HG03575 (cell line): Measurements from ENCODE around the gene MTF2.
"Not testable (repeated sequence)": the region's sequence is repeated elsewhere in the genome, so short reads cannot be mapped to it uniquely, and the experiment has no call there.

Source experiments
- ATAC-seq: cut with Tn5 transposase; IDR thresholded peaks from one replicate; pipeline ENCODE4 v1.9.1; 2021; ENCODE audit not compliant: unreplicated experiment, insufficient number of reproducible peaks, low FRiP score; ENCODE audit errors: extremely low read depth

Gene MTF2

DNA sequence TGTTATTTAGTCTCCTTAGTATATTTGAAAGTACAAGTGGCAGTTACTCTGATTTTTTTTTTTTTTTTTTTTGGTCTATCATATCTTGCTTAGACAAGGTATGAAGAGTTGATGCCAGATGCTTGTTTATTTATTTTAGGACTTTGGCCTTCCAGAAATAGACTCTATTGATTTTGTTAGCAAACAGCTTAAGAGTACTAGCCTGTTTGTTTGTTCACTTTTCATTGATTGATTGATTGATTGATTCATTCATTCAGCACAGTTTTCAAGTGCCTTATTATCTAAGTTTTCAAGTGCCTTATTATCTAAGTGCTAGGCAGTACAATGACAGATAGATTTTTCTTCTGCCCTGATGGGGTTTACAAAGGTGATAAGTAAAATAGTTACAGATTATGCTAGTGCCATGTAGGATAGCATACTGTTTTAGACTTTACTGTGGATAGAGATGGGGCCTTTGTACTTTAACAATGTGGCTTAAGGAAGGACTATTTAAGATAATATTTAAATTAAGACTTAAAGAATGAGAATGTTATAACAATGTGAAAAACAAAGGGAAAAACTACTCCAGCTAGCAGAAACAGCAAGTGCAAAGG is 50.5 kb downstream of the MTF2 start:
- no peak for ATAC-seq

DNA sequence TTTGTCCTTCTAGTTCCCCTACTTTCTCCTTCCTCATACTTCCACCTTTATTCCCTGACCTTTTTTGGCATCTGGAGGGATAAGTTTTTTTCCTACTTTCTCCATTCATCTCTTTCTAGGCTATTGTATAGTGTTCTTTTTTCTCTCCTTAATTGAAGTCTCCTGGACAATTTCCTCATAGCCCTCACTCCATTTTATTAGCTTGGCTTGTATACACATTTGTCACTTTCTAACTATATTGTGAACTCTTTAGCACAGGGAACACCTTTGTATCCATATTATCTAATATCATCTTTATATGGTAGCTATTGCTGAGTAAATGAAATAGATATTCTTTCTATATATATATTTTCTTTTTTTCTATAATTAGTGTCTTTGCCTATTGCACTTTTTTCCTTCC is 53.6 kb downstream of the MTF2 start:
- no peak for ATAC-seq

DNA sequence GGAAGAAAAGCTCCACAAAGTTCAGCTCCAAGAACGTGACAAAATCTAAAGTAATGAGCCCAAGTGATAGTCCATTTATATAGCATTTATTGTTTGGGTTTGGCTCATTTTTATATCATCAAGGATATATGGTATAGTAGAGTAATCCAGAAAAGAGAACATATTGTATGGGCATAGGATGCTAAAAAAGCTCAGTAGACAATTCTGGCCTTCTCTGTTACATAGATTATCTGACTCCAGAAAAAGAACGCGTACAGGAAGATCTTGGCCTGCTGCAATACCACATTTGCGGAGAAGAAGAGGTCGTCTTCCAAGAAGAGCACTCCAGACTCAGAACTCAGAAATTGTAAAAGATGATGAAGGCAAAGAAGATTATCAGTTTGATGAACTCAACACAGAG is 57.4 kb downstream of the MTF2 start:
- ATAC-seq, result no peak

DNA sequence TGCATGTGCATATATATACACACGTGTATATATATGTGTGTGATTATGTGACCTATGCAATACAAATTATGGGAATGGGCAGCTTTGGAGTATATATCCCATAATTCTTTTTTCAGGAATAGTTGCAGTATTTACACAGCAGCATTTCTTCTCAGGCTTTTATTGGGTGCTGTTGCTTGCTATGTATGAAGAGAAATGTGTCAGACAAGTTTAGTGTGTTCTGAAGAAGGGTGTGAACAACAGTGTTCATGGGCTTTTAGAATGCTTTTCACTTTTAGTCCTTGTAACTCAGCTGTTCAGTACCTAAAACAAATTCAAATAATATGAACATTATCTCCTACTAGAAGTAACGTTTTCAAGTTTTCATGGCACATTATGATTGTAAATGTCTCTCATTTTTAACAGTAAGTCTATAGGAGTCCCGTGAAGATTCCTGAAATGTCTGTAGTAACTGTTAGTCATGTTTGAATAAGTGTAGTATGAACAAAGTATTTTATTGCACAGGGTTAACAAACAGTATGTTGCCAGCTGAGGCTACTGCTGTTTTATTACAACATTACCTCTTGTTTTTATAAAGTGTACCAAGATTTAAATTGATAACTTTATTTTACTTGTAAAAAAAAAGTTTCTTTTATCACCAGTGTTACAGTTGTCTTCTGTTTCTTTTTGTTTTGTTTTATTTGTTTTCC is 58.7 kb downstream of the MTF2 start:
- ATAC-seq, result no peak

DNA sequence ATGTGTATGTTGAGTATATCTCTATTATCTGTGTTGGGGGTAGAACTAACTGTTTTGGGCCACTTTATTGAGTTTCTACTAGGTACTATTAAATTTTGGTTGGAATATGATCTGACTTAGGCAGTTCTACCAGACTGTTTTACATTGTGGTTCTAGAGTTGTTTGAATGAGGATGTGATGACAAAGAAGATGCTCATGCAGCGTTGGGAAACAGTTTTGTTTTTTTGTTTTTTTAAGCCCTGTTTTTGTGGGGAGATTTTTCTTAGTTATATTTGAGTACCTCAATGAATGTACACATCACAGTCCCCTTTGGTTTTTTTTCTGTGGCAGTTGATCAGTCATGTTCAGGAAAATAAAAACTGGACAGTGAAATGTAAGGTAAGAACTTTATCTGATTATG is 61.0 kb downstream of the MTF2 start:
- no peak for ATAC-seq

DNA sequence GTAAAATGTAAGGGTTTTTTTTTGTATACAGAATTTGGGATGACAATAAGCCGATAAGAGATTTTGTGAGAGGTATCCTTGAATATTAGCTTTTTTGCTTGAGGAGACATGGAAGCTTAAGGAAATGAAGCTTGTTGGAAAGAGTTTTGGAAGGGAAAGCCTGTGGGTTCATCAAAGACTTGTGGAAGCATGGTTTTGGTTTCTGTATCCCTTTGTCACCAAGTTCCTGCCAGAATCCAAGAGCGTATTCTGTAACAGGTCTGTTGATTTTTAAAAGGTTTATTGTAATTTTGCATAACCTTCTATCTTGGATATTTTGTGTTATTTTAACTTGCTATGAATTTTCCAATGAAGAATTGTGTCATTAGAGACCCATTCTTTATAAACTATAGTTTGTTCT is 63.1 kb downstream of the MTF2 start:
- no peak for ATAC-seq

DNA sequence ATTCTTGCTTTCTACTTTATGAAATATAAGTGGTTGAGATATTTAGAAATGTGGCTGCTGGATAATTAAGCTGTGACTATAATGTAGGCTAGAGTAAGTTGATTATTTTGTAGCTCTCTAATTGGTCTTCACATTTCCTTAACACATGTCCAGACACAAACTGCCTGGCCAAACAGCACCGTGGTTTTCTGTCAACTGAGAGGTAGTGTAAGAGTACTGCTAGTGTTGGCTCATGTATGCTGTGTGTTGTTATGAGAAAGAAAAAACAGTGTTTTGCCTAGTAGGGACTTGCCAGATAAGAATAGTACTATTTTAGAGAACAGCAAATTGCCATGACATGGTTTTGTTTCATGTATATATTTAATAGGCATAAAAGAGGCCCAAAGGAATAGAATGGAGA is 64.1 kb downstream of the MTF2 start:
- ATAC-seq, result no peak

DNA sequence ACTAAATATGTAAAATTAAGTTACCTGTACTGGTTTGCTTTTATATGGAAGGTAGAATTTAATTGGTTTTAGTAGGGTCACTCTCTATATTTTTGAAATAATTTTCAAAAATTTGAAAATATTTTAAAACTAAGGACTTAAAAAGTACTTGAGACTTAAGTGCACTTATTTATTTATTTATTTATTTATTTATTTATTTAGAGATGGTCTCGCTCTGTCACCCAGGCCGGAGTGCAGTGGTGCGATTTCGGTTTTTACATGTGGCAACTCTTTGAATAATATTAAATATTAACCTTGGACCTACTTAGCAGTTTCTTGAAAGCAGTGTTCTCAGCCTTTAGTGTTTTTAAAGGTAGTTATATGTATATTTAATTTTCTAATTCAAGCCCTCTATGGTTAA is 64.7 kb downstream of the MTF2 start:
- ATAC-seq, result no peak

DNA sequence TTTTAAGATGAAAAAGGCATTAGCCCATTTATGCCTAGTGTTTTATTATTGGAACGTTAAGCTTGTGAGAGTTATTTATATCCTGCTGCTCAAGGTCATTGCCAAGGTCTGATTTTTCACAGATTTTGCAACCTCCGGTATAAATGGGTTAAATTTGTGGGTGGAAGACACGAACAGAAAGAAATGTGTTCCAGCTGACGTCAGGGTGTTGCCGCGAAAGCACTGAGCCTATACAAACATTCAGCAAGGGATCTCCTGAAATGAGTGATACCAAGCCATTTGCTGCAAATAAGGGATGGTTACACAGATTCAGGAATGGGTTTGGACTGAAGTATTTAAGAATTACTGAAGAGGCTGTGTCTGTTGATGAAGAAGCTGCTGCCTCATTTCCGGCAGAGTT is 68.9 kb downstream of the MTF2 start:
- ATAC-seq, result no peak

DNA sequence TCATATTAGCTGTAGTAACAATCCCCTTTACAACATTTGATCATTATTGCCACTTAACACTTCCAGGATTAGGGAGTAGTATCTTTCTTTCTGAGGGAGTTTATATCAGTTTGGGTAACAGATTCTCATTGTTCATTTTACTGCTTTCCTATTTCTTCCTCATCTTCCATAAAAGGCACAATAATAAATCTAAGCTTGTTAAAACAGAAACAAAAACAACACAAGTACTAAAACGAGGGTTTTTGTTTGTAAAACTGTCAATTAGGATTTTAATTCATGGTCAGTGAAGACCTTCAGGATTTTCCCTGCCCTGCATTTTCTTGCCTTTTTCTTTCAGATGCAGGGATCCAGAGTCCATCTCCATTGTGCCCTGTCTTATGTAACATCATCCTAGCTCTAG is 71.6 kb downstream of the MTF2 start:
- ATAC-seq, result no peak

DNA sequence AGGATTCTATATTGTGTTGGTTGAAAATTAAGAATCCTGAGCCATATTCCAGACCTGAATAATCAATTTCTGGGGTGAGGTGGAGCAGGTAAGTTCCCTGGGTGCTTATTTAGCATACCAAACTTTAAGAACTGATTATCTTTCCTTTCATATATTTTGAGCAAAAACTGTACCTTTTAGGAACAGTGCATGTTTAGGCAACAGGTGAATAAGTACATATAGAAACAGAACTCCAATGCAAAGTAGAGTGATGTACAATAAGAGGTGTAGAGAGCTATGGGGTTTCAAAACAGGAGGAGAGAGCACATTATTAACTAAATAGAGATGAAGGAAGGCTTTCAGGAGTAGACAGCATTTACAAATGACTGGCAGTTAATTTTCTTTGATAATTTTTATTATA is 72.4 kb downstream of the MTF2 start:
- ATAC-seq, result no peak

DNA sequence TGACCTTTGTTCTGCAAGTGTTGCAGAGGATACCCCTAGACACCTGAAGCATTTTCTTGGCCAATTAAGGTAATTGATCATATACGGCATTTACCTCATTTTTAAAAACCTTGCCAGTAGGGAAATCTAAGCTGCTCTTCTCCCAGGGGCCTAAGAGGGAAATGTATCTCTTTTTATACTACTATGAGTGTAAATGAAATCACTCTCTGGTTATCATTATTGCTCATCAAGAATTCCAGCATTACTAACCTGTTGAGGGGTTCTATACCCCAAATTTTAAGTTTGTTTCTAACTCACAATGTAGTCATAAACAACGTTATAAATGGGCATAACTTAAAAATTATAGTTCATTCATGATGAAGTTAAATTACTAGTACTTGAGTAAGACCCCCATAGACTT is 73.8 kb downstream of the MTF2 start:
- no peak for ATAC-seq

DNA sequence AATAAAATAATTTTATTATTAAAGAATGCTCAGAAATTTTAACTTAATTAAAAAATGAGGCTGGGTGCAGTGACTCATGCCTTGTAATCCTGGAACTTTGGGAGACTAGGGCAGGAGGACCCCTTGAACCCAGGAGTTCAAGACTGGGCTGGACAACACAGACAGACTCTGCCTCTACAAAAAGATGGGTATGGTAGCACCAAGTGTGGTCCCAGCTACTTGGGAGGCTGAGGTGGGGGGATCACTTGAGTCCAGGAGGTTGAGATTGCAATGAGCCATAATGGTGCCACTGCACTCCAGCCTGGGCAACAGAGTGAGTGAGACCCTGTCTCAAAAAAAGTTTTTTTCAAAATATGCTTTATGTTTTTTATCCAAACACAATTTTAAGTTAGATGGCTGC is 75.8 kb downstream of the MTF2 start:
- ATAC-seq, result no peak

DNA sequence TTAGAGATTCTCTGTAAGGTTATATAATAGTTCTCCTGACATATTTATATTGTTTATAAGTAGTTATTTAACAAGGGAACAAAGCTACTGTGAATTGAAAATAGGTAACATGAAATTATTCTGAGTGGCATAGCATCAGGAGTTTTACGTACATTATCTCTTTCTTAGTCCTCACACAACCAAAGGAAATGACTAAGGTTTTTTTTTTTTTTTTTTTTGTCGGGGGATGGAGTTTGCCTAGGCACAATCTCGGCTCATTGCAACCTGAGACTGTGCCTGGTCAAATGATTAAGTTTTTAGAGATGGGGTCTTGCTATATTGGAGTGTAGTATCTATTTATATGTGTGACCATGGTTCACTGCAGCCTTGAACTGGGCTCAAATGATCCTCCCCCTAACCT is 76.3 kb downstream of the MTF2 start:
- ATAC-seq, result no peak

DNA sequence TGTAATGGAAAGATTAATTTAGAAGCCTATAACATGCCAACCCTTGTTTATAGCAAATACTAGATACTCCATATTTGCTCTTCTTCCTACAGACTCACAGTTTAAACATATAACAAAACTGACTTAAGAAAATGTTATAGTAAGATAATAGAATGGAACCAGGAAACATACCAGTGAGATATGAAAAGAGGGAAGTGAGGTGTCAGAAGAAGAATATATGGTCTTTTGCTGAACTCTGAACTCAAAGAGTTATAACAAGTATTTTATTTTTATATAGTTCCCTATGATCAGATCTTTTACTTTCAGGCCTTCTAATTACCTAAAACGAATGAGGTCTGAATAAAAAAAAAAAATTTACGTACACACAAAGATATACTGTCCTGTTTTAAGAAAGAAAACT is 80.3 kb downstream of the MTF2 start:
- no peak for ATAC-seq

DNA sequence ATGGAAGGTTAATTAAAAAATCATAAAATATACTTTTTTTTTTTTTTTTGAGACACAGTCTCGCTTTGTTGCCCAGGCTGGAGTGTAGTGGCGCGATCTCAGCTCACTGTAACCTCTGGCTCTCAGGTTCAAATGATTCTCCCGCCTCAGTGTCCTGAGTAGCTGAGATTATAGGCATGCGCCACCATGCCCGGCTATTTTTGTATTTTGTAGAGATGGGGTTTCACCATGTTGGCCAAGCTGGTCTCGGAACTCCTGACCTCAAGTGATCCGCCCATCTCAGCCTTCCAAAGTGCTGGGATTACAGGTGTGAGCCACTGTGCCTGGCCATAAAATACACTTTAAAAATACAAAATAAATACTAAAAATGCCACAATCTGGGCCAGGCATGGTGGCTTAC is 84.2 kb downstream of the MTF2 start:
- not testable (repeated sequence) for ATAC-seq

DNA sequence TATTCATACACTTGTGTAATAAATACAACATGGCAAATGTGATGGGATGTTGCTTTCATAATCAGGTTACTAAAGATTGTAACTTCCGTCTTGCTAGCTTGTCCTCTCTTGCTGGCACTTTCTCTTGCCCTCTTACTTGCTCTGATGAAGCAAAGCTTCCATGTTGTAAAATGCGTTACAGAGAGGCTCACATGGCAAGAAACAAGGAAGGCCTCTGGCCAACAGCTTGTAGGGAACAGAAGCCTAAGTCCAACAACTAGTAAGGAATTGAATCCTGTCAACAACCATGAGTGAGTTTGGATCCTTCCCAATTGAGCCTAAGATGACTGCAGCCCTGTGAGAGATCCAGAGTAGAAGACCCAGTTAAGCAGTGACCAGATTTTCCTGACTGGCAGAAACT is 85.7 kb downstream of the MTF2 start:
- no peak for ATAC-seq

DNA sequence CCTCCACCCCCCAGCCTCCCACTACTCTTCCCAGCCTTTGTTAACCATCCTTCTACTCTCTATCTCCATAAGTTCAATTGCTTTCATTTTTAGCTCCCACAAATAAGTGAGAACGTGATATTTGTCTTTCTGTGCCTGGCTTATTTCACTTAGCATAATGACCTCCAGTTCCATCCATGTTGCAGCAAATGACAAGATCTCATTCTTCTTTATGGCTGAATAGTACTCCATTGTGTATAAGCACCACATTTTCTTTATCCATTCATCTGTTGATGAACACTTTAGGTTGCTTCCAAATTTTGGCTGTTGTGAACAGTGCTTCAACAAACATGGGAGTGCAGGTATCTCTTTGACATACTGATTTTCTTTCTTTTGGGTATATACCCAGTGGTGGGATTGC is 86.8 kb downstream of the MTF2 start:
- ATAC-seq, result not testable (repeated sequence)

DNA sequence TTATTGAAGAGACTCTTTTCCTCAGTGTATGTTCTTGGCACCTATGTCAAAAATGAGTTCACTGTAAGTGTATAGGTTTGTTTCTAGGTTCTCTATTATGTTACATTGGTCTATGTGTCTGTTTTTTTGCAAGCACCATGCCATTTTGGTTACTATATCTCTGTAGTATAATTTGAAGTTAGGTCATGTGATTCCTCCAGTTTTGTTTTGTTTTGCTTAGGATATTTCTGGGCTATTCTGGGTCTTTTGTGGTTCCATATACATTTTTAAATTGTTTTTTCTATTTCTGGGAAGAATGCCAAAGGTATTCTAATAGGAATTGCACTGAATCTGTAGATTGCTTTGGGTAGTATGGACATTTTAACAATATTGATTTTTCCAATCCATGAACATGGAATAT is 87.9 kb downstream of the MTF2 start:
- ATAC-seq, result no peak

DNA sequence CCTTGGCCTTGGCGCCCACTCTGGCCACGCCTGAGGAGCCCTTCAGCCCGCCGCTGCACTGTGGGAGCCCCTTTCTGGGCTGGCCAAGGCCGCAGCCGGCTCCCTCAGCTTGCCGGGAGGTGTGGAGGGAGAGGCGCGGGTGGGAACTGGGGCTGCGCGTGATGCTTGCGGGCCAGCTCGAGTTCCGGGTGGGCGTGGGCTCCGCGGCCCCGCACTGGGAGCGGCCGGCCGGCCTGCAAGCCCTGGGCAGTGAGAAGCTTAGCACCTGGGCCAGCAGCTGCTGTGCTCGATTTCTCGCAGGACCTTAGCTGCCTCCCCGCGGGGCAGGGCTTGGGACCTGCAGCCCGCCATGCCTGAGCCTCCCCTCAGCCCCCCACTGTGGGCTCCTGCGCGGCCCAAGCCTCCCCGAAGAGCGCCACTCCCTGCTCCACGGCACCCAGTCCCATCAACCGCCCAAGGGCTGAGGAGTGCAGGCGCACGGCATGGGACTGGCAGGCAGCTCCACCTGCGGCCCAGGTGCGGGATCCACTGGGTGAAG is 91.1 kb downstream of the MTF2 start:
- ATAC-seq, result not testable (repeated sequence)

DNA sequence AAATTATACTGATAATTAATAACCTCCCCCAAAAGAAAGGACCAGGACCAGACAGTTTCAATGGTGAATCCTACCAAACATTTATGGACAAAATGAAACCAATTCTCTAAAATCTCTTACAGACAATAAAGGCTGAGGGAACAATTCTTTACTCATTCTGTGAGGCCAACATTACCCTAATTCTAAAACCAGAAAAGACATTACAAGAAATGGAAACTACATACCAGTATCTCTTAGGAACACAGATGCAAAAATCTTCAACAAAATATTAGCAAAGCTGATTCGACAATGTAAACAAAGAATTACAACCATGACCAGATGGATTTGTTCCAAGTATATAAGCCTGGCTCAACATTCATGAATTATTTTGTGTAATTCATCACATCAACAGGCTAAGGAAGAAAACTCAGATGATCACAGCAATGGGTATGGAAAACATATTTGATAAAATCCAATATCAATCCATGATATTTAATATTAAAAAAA is 92.5 kb downstream of the MTF2 start:
- no peak for ATAC-seq
